GM18517 (cell line): ENCODE measurements around the gene CLCN1.

Experiments used
- ATAC-seq: cut with Tn5 transposase; IDR thresholded peaks from one replicate; pipeline ENCODE4 v1.9.1; 2021; ENCODE audit warnings: mild to moderate bottlenecking, moderate library complexity; ENCODE audit not compliant: unreplicated experiment

CLCN1 gene

GRCh38 chr7:143395187-143396149 lies 79.6 kb downstream of the CLCN1 start:
- no peak for ATAC-seq

DNA sequence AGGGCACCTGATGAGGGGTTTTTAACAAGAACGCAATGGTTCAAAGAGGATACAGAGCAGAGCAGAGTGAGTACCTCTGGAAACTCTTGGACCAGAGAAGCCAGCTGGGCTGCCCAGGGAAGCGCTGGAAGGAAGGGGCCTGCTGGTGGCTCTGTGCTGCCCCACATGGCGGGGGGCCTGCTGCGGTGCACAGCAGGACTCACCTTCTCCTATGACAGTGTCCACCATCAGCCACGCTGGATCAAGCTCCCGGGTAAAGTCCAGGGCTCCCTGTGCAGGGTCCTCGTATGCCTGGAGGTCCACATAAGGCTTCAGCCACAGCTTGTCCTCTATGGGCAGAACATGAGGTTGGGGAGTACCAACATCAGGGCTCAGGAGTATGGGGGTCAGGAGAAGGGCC lies 80.3 kb downstream of the CLCN1 start:
- no peak for ATAC-seq

DNA sequence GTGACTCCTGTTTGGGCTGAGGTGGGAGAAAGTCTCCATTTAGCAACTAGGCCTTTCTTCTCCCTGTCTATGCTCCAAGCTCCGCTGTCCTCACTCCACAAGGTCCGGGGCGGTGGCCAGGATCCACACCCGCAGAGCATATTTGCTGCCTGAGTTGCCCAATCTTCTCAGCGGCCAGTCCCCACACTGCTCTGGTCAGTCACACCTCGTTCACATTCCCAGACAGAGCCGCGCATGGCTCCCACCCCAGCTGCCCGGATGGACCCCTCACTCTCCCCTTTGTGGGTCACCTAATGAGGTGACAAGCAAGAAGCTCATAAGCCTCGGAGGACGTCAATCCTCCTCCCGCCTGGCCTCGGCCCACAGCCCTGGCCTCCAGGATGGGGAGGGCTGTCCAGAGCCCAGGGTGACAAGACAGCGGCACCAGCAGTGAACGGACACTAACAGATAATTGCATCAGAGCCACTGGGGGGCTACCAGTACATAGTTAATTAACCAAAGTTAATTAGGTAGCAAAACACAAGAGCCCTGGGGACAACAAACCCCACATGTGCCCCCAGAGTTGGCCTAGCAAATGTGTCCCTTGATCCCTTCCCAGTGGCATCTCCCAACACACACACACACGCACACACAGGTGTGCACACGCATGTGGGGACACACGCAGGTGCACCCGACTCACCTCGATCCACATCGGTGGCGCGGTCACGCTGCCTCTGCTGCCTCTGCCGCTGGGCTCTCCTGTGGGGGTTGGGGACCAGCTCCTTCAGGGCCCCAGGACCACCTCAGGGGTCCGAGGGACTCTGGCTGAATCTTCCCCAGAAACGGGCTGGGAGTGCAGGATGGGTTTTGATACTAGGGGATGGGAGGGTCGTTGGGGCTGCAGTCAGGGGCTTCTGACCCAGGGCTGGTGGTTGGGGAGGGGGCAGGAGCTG lies 81.0 kb downstream of the CLCN1 start:
- no peak for ATAC-seq

DNA sequence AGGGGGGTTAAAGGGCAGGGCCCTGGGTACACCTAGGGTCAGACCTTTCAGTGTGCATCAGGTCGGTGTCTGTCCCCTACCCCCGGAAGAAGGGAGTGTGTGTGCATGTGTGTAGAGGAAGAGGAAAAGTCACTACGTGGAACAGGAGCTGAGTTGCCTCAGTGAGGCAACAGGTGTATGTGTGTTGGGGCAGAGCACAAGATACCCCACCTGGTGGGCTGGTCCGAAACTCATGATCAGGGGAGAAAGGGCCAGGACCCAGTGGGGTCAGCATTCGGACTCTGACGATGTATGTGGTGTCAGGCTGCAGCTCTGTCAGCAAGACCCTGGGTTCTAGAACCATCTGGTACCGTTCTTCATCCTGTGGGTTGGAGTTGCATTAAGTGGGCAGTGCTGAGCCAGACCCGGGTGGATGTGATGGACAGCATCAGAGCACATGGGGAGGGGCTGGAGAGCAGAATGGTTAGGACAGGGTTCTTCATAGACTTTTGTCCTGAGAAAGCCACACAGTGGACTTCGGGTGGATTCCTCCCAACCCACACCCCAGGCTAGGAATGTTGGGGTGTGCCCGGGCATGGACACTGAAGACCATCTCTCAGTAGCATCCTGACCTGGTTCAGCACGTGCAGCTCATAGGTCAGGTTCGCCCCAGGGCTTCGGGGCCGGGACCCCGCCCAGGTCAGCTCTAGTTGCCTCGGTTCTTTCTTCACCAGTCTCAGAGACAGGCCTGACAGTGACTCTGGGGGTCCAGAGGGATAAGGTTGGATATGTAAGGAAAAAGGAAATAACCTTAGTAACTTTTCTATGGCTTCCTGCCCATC lies 82.0 kb downstream of the CLCN1 start:
- ATAC-seq = no peak

DNA sequence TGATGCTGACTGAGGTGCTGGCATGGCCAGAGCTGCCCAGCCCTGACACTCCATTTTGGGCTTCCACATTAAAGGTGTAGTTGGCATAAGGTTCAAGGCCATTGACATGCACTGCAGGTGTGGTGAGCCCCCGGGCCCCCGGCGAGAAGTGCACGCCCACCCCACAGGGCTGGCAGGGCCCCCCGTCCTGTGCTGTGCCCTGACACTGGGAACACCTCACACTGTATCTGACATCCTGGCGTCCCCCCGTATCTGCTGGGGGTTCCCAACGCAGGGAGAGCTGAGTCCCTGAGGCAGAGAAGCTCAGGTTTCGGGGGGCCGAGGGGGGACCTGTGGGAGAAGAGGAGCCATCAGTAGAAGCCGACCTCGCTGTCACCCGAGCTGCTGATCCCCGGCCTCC lies 82.7 kb downstream of the CLCN1 start:
- no peak for ATAC-seq

GRCh38 chr7:143399151-143399550 lies 83.2 kb downstream of the CLCN1 start:
- ATAC-seq = no peak

GRCh38 chr7:143399642-143400041 lies 83.7 kb downstream of the CLCN1 start:
- ATAC-seq = no peak

DNA sequence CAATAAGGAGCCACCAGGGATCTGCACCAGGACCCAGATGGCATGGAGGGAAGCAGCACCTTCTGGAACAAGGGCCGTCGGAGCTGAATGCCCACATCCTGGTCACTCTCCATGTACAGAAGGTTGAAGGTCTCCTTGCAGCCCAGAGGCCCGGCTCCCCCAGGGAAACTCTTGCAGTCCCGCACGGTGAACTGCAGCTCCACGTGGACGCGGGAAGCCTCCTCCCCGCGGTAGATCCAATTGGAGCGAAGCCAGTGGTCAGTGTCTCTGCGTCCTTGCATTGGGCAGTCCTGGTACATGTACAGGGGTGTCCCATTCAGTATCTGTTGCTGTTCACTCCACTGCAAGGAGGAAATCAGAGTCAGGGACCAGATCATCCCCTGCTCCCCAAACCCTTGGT lies 85.4 kb downstream of the CLCN1 start:
- ATAC-seq = no peak
